HG03432 (cell line): ENCODE data around the gene GPSM1.
"Not testable (repeated sequence)": the region's sequence is repeated elsewhere in the genome, so short reads cannot be mapped to it uniquely, and the experiment has no call there.

ENCODE experiments used
- ATAC-seq: cut with Tn5 transposase; IDR thresholded peaks from one replicate; pipeline ENCODE4 v1.9.1; 2021; ENCODE audit warnings: mild to moderate bottlenecking, moderate library complexity; ENCODE audit not compliant: unreplicated experiment

Gene GPSM1

GRCh38 chr9:136343121-136343883 is 16.0 kb downstream of the GPSM1 start:
- no peak for ATAC-seq

GRCh38 chr9:136343884-136344269 is 16.5 kb downstream of the GPSM1 start:
- ATAC-seq, result no peak

GRCh38 chr9:136344544-136345280 is 17.4 kb downstream of the GPSM1 start:
- ATAC-seq, result no peak

GRCh38 chr9:136345281-136346156 is 18.2 kb downstream of the GPSM1 start:
- ATAC-seq, result no peak

- ATAC-seq, result no peak
Measured at GRCh38 chr9:136346157-136346481, 18.8 kb downstream of the GPSM1 start.

- no peak for ATAC-seq
Measured at GRCh38 chr9:136346927-136347465, 19.7 kb downstream of the GPSM1 start.

GRCh38 chr9:136347472-136348256 is 20.3 kb downstream of the GPSM1 start:
- no peak for ATAC-seq

- no peak for ATAC-seq
Measured at GRCh38 chr9:136348691-136349090, 21.4 kb downstream of the GPSM1 start.

- no peak for ATAC-seq
Measured at GRCh38 chr9:136349546-136349945, 22.2 kb downstream of the GPSM1 start.

GRCh38 chr9:136351252-136351800 is 24.0 kb downstream of the GPSM1 start:
- ATAC-seq, result no peak

- ATAC-seq, result not testable (repeated sequence)
Measured at GRCh38 chr9:136351868-136352267, 24.5 kb downstream of the GPSM1 start.

- no peak for ATAC-seq
Measured at GRCh38 chr9:136352682-136353081, 25.3 kb downstream of the GPSM1 start.

GRCh38 chr9:136353088-136353487 is 25.7 kb downstream of the GPSM1 start:
- no peak for ATAC-seq

GRCh38 chr9:136353757-136354488 is 26.6 kb downstream of the GPSM1 start:
- ATAC-seq, result no peak

- ATAC-seq, result no peak
Measured at GRCh38 chr9:136354592-136355085, 27.3 kb downstream of the GPSM1 start.

- no peak for ATAC-seq
Measured at GRCh38 chr9:136355616-136356557, 28.5 kb downstream of the GPSM1 start.

- ATAC-seq, result no peak
Measured at GRCh38 chr9:136357202-136357725, 29.9 kb downstream of the GPSM1 start.

- no peak for ATAC-seq
Measured at GRCh38 chr9:136358016-136358415, 30.7 kb downstream of the GPSM1 start.
